Natural killer cell (primary cell): ENCODE results near the gene LTB4R. TPM values are rescaled to one million over a fixed set of nuclear protein-coding genes. Genes with fewer than 3 reads are reported as not detected.

ENCODE experiments used
- ATAC-seq, 3 donors: fragments of 150-1000 bp in 2 of 3; fragments of 200-7000 bp in 1 of 3; cut with Tn5 transposase; 1 replicate in 1 of 3; 2 replicates in 2 of 3; pipeline ENCODE4 v1.10.0; 2021; ENCODE audit warnings: mild to moderate bottlenecking in 2 of 3, moderate library complexity in 2 of 3
- DNase-seq, 2 donors: peaks; one replicate each; pipeline versions ENCODE4 v3.0.0 to v3.0.0-alpha.2; 2013 to 2021; ENCODE audit warnings: mixed read lengths in 1 of 2
- H3K27ac ChIP-seq: one replicate; pipeline ENCODE4 v1.5.1; 2013; ENCODE audit warnings: mild to moderate bottlenecking, low read length
- H3K27me3 ChIP-seq: one replicate; pipeline ENCODE4 v1.6.1; 2013; ENCODE audit warnings: low read length; ENCODE audit not compliant: control insufficient read depth, insufficient read depth
- H3K36me3 ChIP-seq: one replicate; pipeline ENCODE4 v1.6.1; 2013; ENCODE audit warnings: low read length; ENCODE audit not compliant: control insufficient read depth, insufficient read depth
- H3K4me1 ChIP-seq: one replicate; pipeline ENCODE4 v1.6.1; 2013; ENCODE audit warnings: low read length; ENCODE audit not compliant: control insufficient read depth, insufficient read depth
- H3K4me3 ChIP-seq: one replicate; pipeline ENCODE4 v1.5.1; 2013; ENCODE audit warnings: low read length
- H3K9me3 ChIP-seq: one replicate; pipeline ENCODE4 v1.6.1; 2013; ENCODE audit warnings: low read length; ENCODE audit not compliant: control insufficient read depth, insufficient read depth
- H3K27ac Mint-ChIP-seq, 2 donors: one replicate each; pipeline ENCODE4 v1.8.0; 2022; ENCODE audit warnings: mild to moderate bottlenecking in 2 of 2, mixed read lengths in 2 of 2, moderate library complexity in 1 of 2
- H3K27me3 Mint-ChIP-seq, 2 donors: one replicate each; pipeline ENCODE4 v1.8.0; 2022; ENCODE audit warnings: low read depth in 2 of 2, mixed read lengths in 2 of 2
- H3K36me3 Mint-ChIP-seq: one replicate; pipeline ENCODE4 v1.8.0; 2022; ENCODE audit warnings: mixed read lengths
- H3K4me1 Mint-ChIP-seq, 2 donors: one replicate each; pipeline ENCODE4 v1.8.0; 2022; ENCODE audit warnings: mixed read lengths in 2 of 2
- H3K4me3 Mint-ChIP-seq: one replicate; pipeline ENCODE4 v1.8.0; 2022; ENCODE audit warnings: mild to moderate bottlenecking, moderate library complexity, mixed read lengths
- H3K9me3 Mint-ChIP-seq, 2 donors: one replicate each; pipeline ENCODE4 v1.8.0; 2022; ENCODE audit warnings: mixed read lengths in 2 of 2
- CTCF ChIP-seq: fragments of 200-600 bp; IDR thresholded peaks from one replicate; pipeline ENCODE4 v1.8.0; 2022; ENCODE audit warnings: antibody characterized with exemption
- WGBS: methylation state at CpG from one replicate; pipeline ENCODE4 v1.1.7; 2013; ENCODE audit warnings: missing lambda C conversion rate; ENCODE audit not compliant: insufficient coverage; 5-methylcytosine and 5-hydroxymethylcytosine counted together
- intact Hi-C: fragments of 100-400 bp; cut with micrococcal nuclease; formaldehyde crosslinking; loops from one replicate; pipeline ENCODE4 v1.14.2; 2022
- total RNA-seq, 4 donors: library from RNA; stranded (reverse); fragments of 120-200 nt in 1 of 4; gene quantifications; one replicate each; pipeline versions ENCODE4 v1.2.3 to v1.2.4, GENCODE V29; 2013 to 2022

The LTB4R gene
- total RNA-seq, 3 donors from 2014 or later (not counting 1 experiment from before 2014, with no cell fraction given): 33.5 to 55.7 (median 49.7) TPM

GRCh38 chr14:24312736-24313507 is 1.6 kb downstream of the LTB4R start:
- H3K27me3 Mint-ChIP-seq: no peaks in the 10 kb centered on the region
- no peak overlapping the region for H3K4me3 ChIP-seq
- H3K4me1 ChIP-seq: peaks cover 74% of the 10 kb centered on the region
- WGBS: 24% methylated on average over 9 of the region's 9 CpGs
- H3K36me3 Mint-ChIP-seq: no peaks in the 10 kb centered on the region
- DNase-seq: peak in 1 of 2 donors; percentile 74
- H3K9me3 Mint-ChIP-seq: no peaks in the 10 kb centered on the region
- ATAC-seq: peak in 1 of 3 donors; percentile 2
- no peaks in the 10 kb centered on the region for H3K9me3 ChIP-seq
- no peaks in the 10 kb centered on the region for H3K36me3 ChIP-seq
- peak overlapping the region; percentile 94 to 96 for H3K27ac Mint-ChIP-seq
- H3K4me1 Mint-ChIP-seq: peaks cover 76 to 85% of the 10 kb centered on the region in 2 donors
- peak overlapping the region; percentile 84 for H3K27ac ChIP-seq
- intact Hi-C loops: loop anchor here (5.0 kb wide), 2 partner anchors 71 to 96 kb away; partner anchors contain the start of genes MDP1 and TINF2
- H3K27me3 ChIP-seq: no peaks in the 10 kb centered on the region
- TF ChIP-seq CTCF: no peak
- H3K4me3 Mint-ChIP-seq: peak overlapping the region; percentile 88

- H3K9me3 ChIP-seq: no peaks in the 10 kb centered on the region
- TF ChIP-seq CTCF: no peak
- Mint-ChIP-seq H3K27ac (peak overlapping the region; percentile 94 to 96), H3K4me3 (peak overlapping the region; percentile 88), H3K27me3 (no peaks in the 10 kb centered on the region), H3K4me1 (peaks cover 68 to 78% of the 10 kb centered on the region in 2 donors), H3K36me3 (no peaks in the 10 kb centered on the region), H3K9me3 (no peaks in the 10 kb centered on the region)
- peak overlapping the region; percentile 84 for H3K27ac ChIP-seq
- no peak overlapping the region for H3K4me3 ChIP-seq
- whole genome bisulfite sequencing: 45% methylated on average over 1 of the region's 2 CpGs
- DNase-seq (no peak), ATAC-seq (no peak)
- intact Hi-C loops: loop anchor here (5.0 kb wide), 2 partner anchors 72 to 97 kb away; partner anchors contain the start of genes MDP1 and TINF2
- H3K36me3 ChIP-seq: no peaks in the 10 kb centered on the region
- no peaks in the 10 kb centered on the region for H3K27me3 ChIP-seq
- H3K4me1 ChIP-seq: peaks cover 67% of the 10 kb centered on the region
Measured at GRCh38 chr14:24313913-24314312, 2.6 kb downstream of the LTB4R start.

GRCh38 chr14:24314377-24315193 is 3.3 kb downstream of the LTB4R start:
- Histone ChIP-seq H3K4me1 (peaks cover 61% of the 10 kb centered on the region), H3K9me3 (no peaks in the 10 kb centered on the region), H3K27me3 (no peaks in the 10 kb centered on the region), H3K36me3 (no peaks in the 10 kb centered on the region), H3K27ac (peak overlapping the region; percentile 84), H3K4me3 (no peak overlapping the region)
- WGBS: 71% methylated on average over 5 of the region's 5 CpGs
- intact Hi-C loops: loop anchor here (5.0 kb wide), 2 partner anchors 72 to 97 kb away; partner anchors contain the start of genes MDP1 and TINF2
- Mint-ChIP-seq H3K4me1 (peaks cover 61 to 76% of the 10 kb centered on the region in 2 donors), H3K4me3 (peak overlapping the region; percentile 88), H3K9me3 (no peaks in the 10 kb centered on the region), H3K36me3 (no peaks in the 10 kb centered on the region), H3K27ac (peak overlapping the region; percentile 94 to 96), H3K27me3 (peaks cover 0 to under 1% of the 10 kb centered on the region in 2 donors)
- DNase-seq (no peak), ATAC-seq (no peak)
- no peak for TF ChIP-seq CTCF
